Common myeloid progenitor, CD34-positive (primary cell): ENCODE measurements around the gene OGFR.

ENCODE experiments used
- CTCF ChIA-PET: fragments of 350-600 bp; sonication (Branson Sonifier 250); formaldehyde crosslinking; loops from one replicate; lab custom pipeline; 2021; ENCODE audit warnings: antibody characterized with exemption; lab: Charles Lee
- POLR2A ChIA-PET: fragments of 350-600 bp; sonication (Branson Sonifier 250); formaldehyde crosslinking; loops from one replicate; lab custom pipeline; 2021; ENCODE audit warnings: antibody characterized with exemption; lab: Charles Lee
- DNase-seq, 3 donors: peaks; one replicate each; pipeline versions ENCODE4 v3.0.0 to v3.0.0-alpha.2; 2013
- H3K27ac ChIP-seq, 2 experiments: 1 replicate in 1 of 2; 2 replicates in 1 of 2; pipeline ENCODE4 v1.7.0; 2013; ENCODE audit warnings: inconsistent platforms in 2 of 2, low read length in 2 of 2, mild to moderate bottlenecking in 2 of 2, low read depth in 1 of 2, moderate library complexity in 1 of 2; ENCODE audit not compliant: severe bottlenecking in 2 of 2, insufficient read depth in 1 of 2, poor library complexity in 1 of 2
- H3K27me3 ChIP-seq, 5 experiments: replicated peaks in 2 of 5; 1 replicate in 3 of 5; 2 replicates in 2 of 5; pipeline versions ENCODE4 v1.6.1 to v1.7.0; 2013; ENCODE audit warnings: low read length in 4 of 5, mild to moderate bottlenecking in 2 of 5, moderate library complexity in 2 of 5, inconsistent platforms in 1 of 5; ENCODE audit not compliant: insufficient read depth in 5 of 5, control insufficient read depth in 4 of 5
- H3K36me3 ChIP-seq, 4 experiments: 1 replicate in 2 of 4; 2 replicates in 2 of 4; pipeline versions ENCODE4 v1.6.1 to v1.7.0; 2013; ENCODE audit warnings: low read length in 3 of 4, control low read depth in 1 of 4, mild to moderate bottlenecking in 1 of 4; ENCODE audit not compliant: control insufficient read depth in 4 of 4, insufficient read depth in 4 of 4
- H3K4me1 ChIP-seq, 4 experiments: 1 replicate in 3 of 4; 2 replicates in 1 of 4; pipeline versions ENCODE4 v1.6.1 to v1.7.1; 2013; ENCODE audit warnings: low read length in 3 of 4, mild to moderate bottlenecking in 3 of 4, control low read depth in 1 of 4, inconsistent platforms in 1 of 4, moderate library complexity in 1 of 4; ENCODE audit not compliant: control insufficient read depth in 4 of 4, insufficient read depth in 4 of 4; ENCODE audit errors: control extremely low read depth in 1 of 4
- H3K4me3 ChIP-seq, 7 experiments: 1 replicate in 4 of 7; 2 replicates in 3 of 7; pipeline versions ENCODE4 v1.5.1 to v1.7.0; 2013; ENCODE audit warnings: mild to moderate bottlenecking in 7 of 7, low read length in 6 of 7, moderate library complexity in 6 of 7, inconsistent platforms in 2 of 7, low read depth in 2 of 7, control low read depth in 1 of 7; ENCODE audit not compliant: insufficient read depth in 4 of 7, control insufficient read depth in 1 of 7; ENCODE audit errors: extremely low read depth in 1 of 7
- H3K9me3 ChIP-seq, 5 experiments: 1 replicate in 4 of 5; 2 replicates in 1 of 5; pipeline versions ENCODE4 v1.6.1 to v1.7.1; 2013; ENCODE audit warnings: low read length in 4 of 5, mild to moderate bottlenecking in 2 of 5, inconsistent platforms in 1 of 5, low read depth in 1 of 5, moderate library complexity in 1 of 5; ENCODE audit not compliant: control insufficient read depth in 4 of 5, insufficient read depth in 2 of 5; ENCODE audit errors: control extremely low read depth in 1 of 5
- WGBS: methylation state at CpG from one replicate; pipeline ENCODE4 v1.1.5; 2013; ENCODE audit not compliant: insufficient coverage; 5-methylcytosine and 5-hydroxymethylcytosine counted together

OGFR gene

GRCh38 chr20:62773845-62774714 lies 30.6 kb upstream of the OGFR start:
- Histone ChIP-seq H3K4me1 (peaks cover 3 to 19% (median 16%) of the 10 kb centered on the region in 4 experiments), H3K27ac (no peak overlapping the region), H3K27me3 (no peaks in the 10 kb centered on the region), H3K36me3 (no peaks in the 10 kb centered on the region), H3K9me3 (no peaks in the 10 kb centered on the region), H3K4me3 (no peak overlapping the region)
- DNase-seq, result no peak
- POLR2A ChIA-PET, result no interaction called here
- CTCF ChIA-PET, result no interaction called here
- 93% methylated on average over 27 of the region's 29 CpGs for WGBS

- Histone ChIP-seq H3K27ac (no peak overlapping the region), H3K4me1 (peaks cover 3 to 19% (median 16%) of the 10 kb centered on the region in 4 experiments), H3K27me3 (no peaks in the 10 kb centered on the region), H3K4me3 (no peak overlapping the region), H3K36me3 (no peaks in the 10 kb centered on the region), H3K9me3 (no peaks in the 10 kb centered on the region)
- WGBS, result 57% methylated on average over 8 of the region's 8 CpGs
- no peak for DNase-seq
- ChIA-PET CTCF (no interaction called here), POLR2A (no interaction called here)
Observed at GRCh38 chr20:62774762-62775161, 29.9 kb upstream of the OGFR start.

GRCh38 chr20:62775206-62775605 lies 29.4 kb upstream of the OGFR start:
- WGBS, result 99% methylated on average over 8 of the region's 9 CpGs
- Histone ChIP-seq H3K9me3 (no peaks in the 10 kb centered on the region), H3K27ac (no peak overlapping the region), H3K4me1 (peaks cover 3 to 19% (median 16%) of the 10 kb centered on the region in 4 experiments), H3K27me3 (no peaks in the 10 kb centered on the region), H3K36me3 (no peaks in the 10 kb centered on the region), H3K4me3 (no peak overlapping the region)
- POLR2A ChIA-PET, result no interaction called here
- no peak for DNase-seq
- CTCF ChIA-PET, result no interaction called here

GRCh38 chr20:62776035-62776691 lies 28.5 kb upstream of the OGFR start:
- no peak for DNase-seq
- Histone ChIP-seq H3K27me3 (no peaks in the 10 kb centered on the region), H3K4me1 (peaks cover 3 to 19% (median 16%) of the 10 kb centered on the region in 4 experiments), H3K36me3 (no peaks in the 10 kb centered on the region), H3K4me3 (no peak overlapping the region), H3K9me3 (no peaks in the 10 kb centered on the region), H3K27ac (peak overlapping the region in 1 of 2 experiments; percentile 61)
- POLR2A ChIA-PET, result no interaction called here
- CTCF ChIA-PET, result interaction anchor here (1.3 kb wide), 1 partner anchor 15 kb away, joined by 3 read pairs; no protein-coding TSS in a partner anchor
- WGBS, result 94% methylated on average over 23 of the region's 24 CpGs

GRCh38 chr20:62776692-62777527 lies 27.7 kb upstream of the OGFR start:
- Histone ChIP-seq H3K27ac (peak overlapping the region in 1 of 2 experiments; percentile 61), H3K9me3 (no peaks in the 10 kb centered on the region), H3K4me3 (no peak overlapping the region), H3K36me3 (no peaks in the 10 kb centered on the region), H3K4me1 (peaks cover 3 to 19% (median 16%) of the 10 kb centered on the region in 4 experiments), H3K27me3 (no peaks in the 10 kb centered on the region)
- ChIA-PET POLR2A (no interaction called here), CTCF (interaction anchor here (1.3 kb wide), 1 partner anchor 14 kb away, joined by 3 read pairs; no protein-coding TSS in a partner anchor)
- 64% methylated on average over 10 of the region's 14 CpGs for WGBS
- DNase-seq, result no peak

- ChIA-PET CTCF (no interaction called here), POLR2A (no interaction called here)
- Histone ChIP-seq H3K27ac (no peak overlapping the region), H3K27me3 (no peaks in the 10 kb centered on the region), H3K9me3 (no peaks in the 10 kb centered on the region), H3K4me1 (peaks cover 3 to 20% (median 18%) of the 10 kb centered on the region in 4 experiments), H3K36me3 (no peaks in the 10 kb centered on the region), H3K4me3 (no peak overlapping the region)
- 88% methylated on average over 8 of the region's 8 CpGs for WGBS
- no peak for DNase-seq
Observed at GRCh38 chr20:62777528-62777830, 27.2 kb upstream of the OGFR start.
